H9 (cell line): ENCODE data around the gene ITIH4. TPM values are rescaled to one million over a fixed set of nuclear protein-coding genes. Genes with fewer than 3 reads are reported as not detected.

Experiments used
- DNase-seq: peaks from one replicate; pipeline ENCODE4 v3.0.0-alpha.2; 2017
- H2AFZ ChIP-seq: one replicate; pipeline ENCODE4 v1.6.1; 2013; ENCODE audit warnings: mild to moderate bottlenecking, low read length, control low read depth, moderate library complexity
- H2AK5ac ChIP-seq: 2 replicates; pipeline ENCODE4 v1.6.1; 2013; ENCODE audit warnings: low read length, control low read depth, mixed read lengths; ENCODE audit not compliant: insufficient read length
- H2BK120ac ChIP-seq: one replicate; pipeline ENCODE4 v1.6.1; 2013; ENCODE audit warnings: low read depth, mild to moderate bottlenecking, low read length, control low read depth, inconsistent platforms; ENCODE audit not compliant: poor library complexity, severe bottlenecking
- H2BK12ac ChIP-seq: 2 replicates; pipeline ENCODE4 v1.6.1; 2013; ENCODE audit warnings: low read length, control low read depth, mixed read lengths, low read depth; ENCODE audit not compliant: insufficient read length
- H2BK15ac ChIP-seq: 2 replicates; pipeline ENCODE4 v1.6.1; 2013; ENCODE audit warnings: low read depth, low read length, control low read depth
- H2BK20ac ChIP-seq: one replicate; pipeline ENCODE4 v1.6.1; 2013; ENCODE audit warnings: low read depth, mild to moderate bottlenecking, low read length, control low read depth, inconsistent platforms; ENCODE audit not compliant: poor library complexity, severe bottlenecking
- H2BK5ac ChIP-seq: 2 replicates; pipeline ENCODE4 v1.6.1; 2013; ENCODE audit warnings: low read length, control low read depth, mixed read lengths; ENCODE audit not compliant: insufficient read length
- H3K14ac ChIP-seq: 2 replicates; pipeline ENCODE4 v1.6.1; 2013; ENCODE audit warnings: low read length, control low read depth; ENCODE audit not compliant: insufficient read depth
- H3K18ac ChIP-seq: 2 replicates; pipeline ENCODE4 v1.6.1; 2013; ENCODE audit warnings: low read depth, mild to moderate bottlenecking, mixed read lengths, low read length, control low read depth; ENCODE audit not compliant: insufficient read length
- H3K23ac ChIP-seq: 2 replicates; pipeline ENCODE4 v1.6.1; 2013; ENCODE audit warnings: low read length, control low read depth, mixed read lengths, low read depth; ENCODE audit not compliant: insufficient read length
- H3K23me2 ChIP-seq: 2 replicates; pipeline ENCODE4 v1.6.1; 2013; ENCODE audit warnings: low read depth, mild to moderate bottlenecking, mixed read lengths, low read length, control low read depth; ENCODE audit not compliant: insufficient read length, poor library complexity, severe bottlenecking
- H3K27ac ChIP-seq: 2 replicates; pipeline ENCODE4 v1.5.1; 2013; ENCODE audit warnings: low read length, control low read depth, mixed read lengths, low read depth; ENCODE audit not compliant: insufficient read length
- H3K27me3 ChIP-seq: 2 replicates; pipeline ENCODE4 v1.6.1; 2013; ENCODE audit warnings: low read length, control low read depth, inconsistent platforms; ENCODE audit not compliant: insufficient read depth
- H3K4ac ChIP-seq: 2 replicates; pipeline ENCODE4 v1.6.1; 2013; ENCODE audit warnings: low read depth, mild to moderate bottlenecking, control low read depth, inconsistent platforms, low read length, moderate library complexity
- H3K4me1 ChIP-seq: 2 replicates; pipeline ENCODE4 v1.6.1; 2013; ENCODE audit warnings: low read length, control low read depth, inconsistent platforms; ENCODE audit not compliant: insufficient read depth
- H3K4me2 ChIP-seq: 2 replicates; pipeline ENCODE4 v1.6.1; 2013; ENCODE audit warnings: low read length, control low read depth, mixed read lengths; ENCODE audit not compliant: insufficient read length, insufficient read depth
- H3K56ac ChIP-seq: 2 replicates; pipeline ENCODE4 v1.6.1; 2013; ENCODE audit warnings: low read depth, mild to moderate bottlenecking, mixed read lengths, low read length, control low read depth; ENCODE audit not compliant: insufficient read length
- H3K79me1 ChIP-seq: 2 replicates; pipeline ENCODE4 v1.6.1; 2013; ENCODE audit warnings: low read depth, mild to moderate bottlenecking, moderate library complexity, low read length, control low read depth, inconsistent platforms; ENCODE audit not compliant: insufficient read depth, poor library complexity, severe bottlenecking
- H3K79me2 ChIP-seq: 2 replicates; pipeline ENCODE4 v1.6.1; 2013; ENCODE audit warnings: low read length, control low read depth, inconsistent platforms; ENCODE audit not compliant: insufficient read depth
- H3K9ac ChIP-seq: 2 replicates; pipeline ENCODE4 v1.6.1; 2013; ENCODE audit warnings: low read length, control low read depth, mixed read lengths; ENCODE audit not compliant: insufficient read length; ENCODE audit errors: extremely low read depth
- H3K9me3 ChIP-seq: one replicate; pipeline ENCODE4 v1.6.1; 2013; ENCODE audit warnings: low read depth, low read length, inconsistent platforms; ENCODE audit not compliant: control insufficient read depth
- H3T11ph ChIP-seq: one replicate; pipeline ENCODE4 v1.6.1; 2013; ENCODE audit warnings: mild to moderate bottlenecking, low read length, control low read depth, inconsistent platforms
- H4K20me1 ChIP-seq: one replicate; pipeline ENCODE4 v1.6.1; 2013; ENCODE audit not compliant: control insufficient read depth, insufficient read length, insufficient read depth
- H4K5ac ChIP-seq: 2 replicates; pipeline ENCODE4 v1.6.1; 2013; ENCODE audit warnings: low read depth, mild to moderate bottlenecking, mixed read lengths, low read length, control low read depth; ENCODE audit not compliant: insufficient read length
- H4K8ac ChIP-seq: replicated peaks from 2 replicates; pipeline ENCODE4 v1.6.1; 2013; ENCODE audit warnings: low read length, control low read depth, mixed read lengths, low read depth; ENCODE audit not compliant: insufficient read length
- H4K91ac ChIP-seq: 2 replicates; pipeline ENCODE4 v1.6.1; 2013; ENCODE audit warnings: low read depth, mild to moderate bottlenecking, moderate library complexity, mixed read lengths, low read length, control low read depth; ENCODE audit not compliant: insufficient read length
- H3K27ac Mint-ChIP-seq, 3 experiments: 2 replicates in 2 of 3; 3 replicates in 1 of 3; pipeline ENCODE4 v1.8.0; 2020 to 2021; ENCODE audit warnings: mixed read lengths in 3 of 3, mild to moderate bottlenecking in 1 of 3, moderate library complexity in 1 of 3
- H3K27me3 Mint-ChIP-seq: 2 replicates; pipeline ENCODE4 v1.8.0; 2021; ENCODE audit warnings: low read depth, mild to moderate bottlenecking, moderate library complexity, mixed read lengths
- H3K36me3 Mint-ChIP-seq, 3 experiments: 2 replicates in 2 of 3; 3 replicates in 1 of 3; pipeline ENCODE4 v1.8.0; 2020 to 2021; ENCODE audit warnings: low read depth in 3 of 3, mixed read lengths in 3 of 3; ENCODE audit not compliant: insufficient read depth in 1 of 3
- H3K4me1 Mint-ChIP-seq, 2 experiments: 2 replicates each; pipeline ENCODE4 v1.8.0; 2020; ENCODE audit warnings: mixed read lengths in 2 of 2
- H3K4me3 Mint-ChIP-seq, 2 experiments: 2 replicates in 1 of 2; 3 replicates in 1 of 2; pipeline ENCODE4 v1.8.0; 2020 to 2021; ENCODE audit warnings: mild to moderate bottlenecking in 2 of 2, mixed read lengths in 2 of 2, moderate library complexity in 1 of 2
- H3K9me3 Mint-ChIP-seq, 2 experiments: 2 replicates in 1 of 2; 3 replicates in 1 of 2; pipeline ENCODE4 v1.8.0; 2020; ENCODE audit warnings: mild to moderate bottlenecking in 2 of 2, mixed read lengths in 2 of 2, moderate library complexity in 1 of 2
- CTCF ChIP-seq: fragments of 200-600 bp; sonication (generic); conservative IDR thresholded peaks from 3 replicates; pipeline ENCODE4 v1.8.0; 2021; ENCODE audit warnings: antibody characterized with exemption, mild to moderate bottlenecking
- WGBS: extraction: QIAGEN DNeasy Blood & Tissue Kit; methylation state at CpG from one replicate; pipeline ENCODE4 v1.1.7; 2013; ENCODE audit warnings: missing lambda C conversion rate, low lambda C conversion rate, mixed read lengths; ENCODE audit not compliant: insufficient read length; ENCODE audit errors: extremely low coverage; 5-methylcytosine and 5-hydroxymethylcytosine counted together
- total RNA-seq: library from RNA; stranded (reverse); gene quantifications from 2 replicates; pipeline ENCODE4 v1.2.1, GENCODE V29; 2021

The ITIH4 gene
- total RNA-seq, 1 experiment from 2014 or later = 3.0 TPM

DNA sequence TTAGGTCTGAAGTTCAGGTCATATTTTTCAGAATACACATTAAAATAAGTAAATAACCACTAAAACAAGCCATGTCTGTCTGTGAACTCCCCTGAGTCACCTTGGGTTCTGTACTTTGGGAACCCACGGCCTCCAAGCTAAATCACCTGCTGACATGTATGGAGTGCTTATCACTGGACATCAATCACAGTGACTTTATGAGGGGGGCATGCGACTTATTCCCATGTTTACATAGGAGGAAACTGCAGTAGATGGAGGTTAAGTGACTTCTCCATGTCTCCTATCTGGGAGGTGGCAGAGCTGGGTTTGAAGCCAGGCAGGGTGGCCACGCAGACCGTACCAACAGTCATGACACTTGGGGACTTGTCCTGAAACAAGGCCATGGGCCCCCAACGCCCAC, 8.1 kb downstream of the ITIH4 start:
- H2BK5ac ChIP-seq = no peak overlapping the region
- no peak overlapping the region for H4K8ac ChIP-seq
- H3K79me1 ChIP-seq = no peaks in the 10 kb centered on the region
- TF ChIP-seq CTCF = no peak
- no peak overlapping the region for H3K9ac ChIP-seq
- no peaks in the 10 kb centered on the region for H3K9me3 Mint-ChIP-seq
- no peak for DNase-seq
- H3K4ac ChIP-seq = no peak overlapping the region
- no peak overlapping the region for H3T11ph ChIP-seq
- no peak overlapping the region for H2BK20ac ChIP-seq
- H3K27ac Mint-ChIP-seq = no peak overlapping the region
- H3K4me3 Mint-ChIP-seq = no peak overlapping the region
- no peaks in the 10 kb centered on the region for H4K20me1 ChIP-seq
- no peak overlapping the region for H3K14ac ChIP-seq
- H3K4me2 ChIP-seq = no peak overlapping the region
- H2BK15ac ChIP-seq = no peak overlapping the region
- H3K9me3 ChIP-seq = no peaks in the 10 kb centered on the region
- H2BK120ac ChIP-seq = no peak overlapping the region
- no peaks in the 10 kb centered on the region for H3K23me2 ChIP-seq
- H3K23ac ChIP-seq = no peak overlapping the region
- no peak overlapping the region for H4K5ac ChIP-seq
- H3K18ac ChIP-seq = no peak overlapping the region
- no peaks in the 10 kb centered on the region for H3K27me3 Mint-ChIP-seq
- 0 out of 2 replicates have a peak, but pooled peaks cover 4% of the 10 kb centered on the region for H3K4me1 ChIP-seq
- no peak overlapping the region for H2BK12ac ChIP-seq
- no CpG with 5 or more reads among the region's 5 CpGs for WGBS
- no peak overlapping the region for H2AFZ ChIP-seq
- H3K4me1 Mint-ChIP-seq = peaks cover 12 to 15% of the 10 kb centered on the region in 2 experiments
- H4K91ac ChIP-seq = no peak overlapping the region
- no peak overlapping the region for H3K56ac ChIP-seq
- no peaks in the 10 kb centered on the region for H3K79me2 ChIP-seq
- H3K27me3 ChIP-seq = no peaks in the 10 kb centered on the region
- H3K27ac ChIP-seq = no peak overlapping the region
- no peak overlapping the region for H2AK5ac ChIP-seq
- no peaks in the 10 kb centered on the region; a peak in 1 of 7 replicates for H3K36me3 Mint-ChIP-seq
